ENCODE results near the gene ICE1. TPM values are rescaled to one million over a fixed set of nuclear protein-coding genes. Genes with fewer than 3 reads are reported as not detected.

Gene ICE1
- 36.7 to 37.9 TPM (median 37.4 TPM) in 3 replicates for total RNA-seq

GRCh38 chr5:5421961-5422818 is at the start of gene ICE1:
ICE1 (plus strand) TSS chr5:5422677; CDS start chr5:5422916, 239 bp downstream.
- DNase-seq (ENCODE audit: low spot score in 2 of 2, unreplicated experiment in 2 of 2) = peak; percentile 90 to 96
- H3K27ac Mint-ChIP-seq = peak within 1 kb of the TSS; percentile 96
- no peaks in the 10 kb centered on the region for H3K27me3 Mint-ChIP-seq (ENCODE audit: low read depth)
- no peaks in the 10 kb centered on the region for H3K9me3 Mint-ChIP-seq
- no peak for TF ChIP-seq CTCF (IDR thresholded peaks at IDR 0.05; ENCODE audit: unreplicated experiment)
- H3K4me3 Mint-ChIP-seq = peak within 1 kb of the TSS; percentile 80
- H3K4me1 Mint-ChIP-seq = peaks cover 29% of the 10 kb centered on the region
- H3K36me3 Mint-ChIP-seq = no peaks in the 10 kb centered on the region

GRCh38 chr5:5372930-5373329 is 49.5 kb upstream of the ICE1 start:
- Mint-ChIP-seq H3K4me1 (peaks cover 11% of the 10 kb centered on the region), H3K9me3 (peaks cover under 1% of the 10 kb centered on the region), H3K27me3 (ENCODE audit: low read depth) (no peaks in the 10 kb centered on the region), H3K36me3 (no peaks in the 10 kb centered on the region), H3K4me3 (no peak overlapping the region), H3K27ac (no peak overlapping the region)
- DNase-seq (ENCODE audit: low spot score in 2 of 2, unreplicated experiment in 2 of 2) = no peak
- no peak for TF ChIP-seq CTCF (IDR thresholded peaks at IDR 0.05; ENCODE audit: unreplicated experiment)

GRCh38 chr5:5373351-5373989 is 49.0 kb upstream of the ICE1 start:
- Mint-ChIP-seq H3K36me3 (no peaks in the 10 kb centered on the region), H3K27me3 (ENCODE audit: low read depth) (no peaks in the 10 kb centered on the region), H3K27ac (no peak overlapping the region), H3K9me3 (peaks cover 5% of the 10 kb centered on the region), H3K4me3 (no peak overlapping the region), H3K4me1 (peaks cover 8% of the 10 kb centered on the region)
- DNase-seq (ENCODE audit: low spot score in 2 of 2, unreplicated experiment in 2 of 2) = no peak
- TF ChIP-seq CTCF (IDR thresholded peaks at IDR 0.05; ENCODE audit: unreplicated experiment) = no peak

- Mint-ChIP-seq H3K27ac (no peak overlapping the region), H3K36me3 (no peaks in the 10 kb centered on the region), H3K4me1 (peaks cover 8% of the 10 kb centered on the region), H3K9me3 (peaks cover 5% of the 10 kb centered on the region), H3K4me3 (no peak overlapping the region), H3K27me3 (ENCODE audit: low read depth) (no peaks in the 10 kb centered on the region)
- no peak for TF ChIP-seq CTCF (IDR thresholded peaks at IDR 0.05; ENCODE audit: unreplicated experiment)
- DNase-seq (ENCODE audit: low spot score in 2 of 2, unreplicated experiment in 2 of 2) = no peak
Measured at GRCh38 chr5:5374009-5374715, 48.3 kb upstream of the ICE1 start.

- no peaks in the 10 kb centered on the region for H3K36me3 Mint-ChIP-seq
- peaks cover 10% of the 10 kb centered on the region for H3K9me3 Mint-ChIP-seq
- no peak overlapping the region for H3K4me3 Mint-ChIP-seq
- H3K27ac Mint-ChIP-seq = no peak overlapping the region
- TF ChIP-seq CTCF (IDR thresholded peaks at IDR 0.05; ENCODE audit: unreplicated experiment) = no peak
- H3K27me3 Mint-ChIP-seq (ENCODE audit: low read depth) = peaks cover 3% of the 10 kb centered on the region
- peaks cover 24% of the 10 kb centered on the region for H3K4me1 Mint-ChIP-seq
- no peak for DNase-seq (ENCODE audit: low spot score in 2 of 2, unreplicated experiment in 2 of 2)
Measured at GRCh38 chr5:5377780-5378179, 44.7 kb upstream of the ICE1 start.
